Stimulated activated CD8-positive, alpha-beta memory T cell treated with anti-CD3 and anti-CD28 coated beads, Interleukin-4, amount 100 ng/mL, for 1 hour (primary cell): ENCODE data around the gene SLC35E4.
"Not testable (repeated sequence)": the region's sequence is repeated elsewhere in the genome, so short reads cannot be mapped to it uniquely, and the experiment has no call there.

Experiments
- DNase-seq, 2 donors: peaks; one replicate each; pipeline ENCODE4 v3.0.0-alpha.2; 2020; ENCODE audit warnings: low read depth in 2 of 2, low spot score in 1 of 2

SLC35E4 gene

GRCh38 chr22:30635273-30636225 lies at the start of gene SLC35E4:
TSS of gene SLC35E4 (plus strand) at chr22:30635781. CDS start at chr22:30636451, 670 bp downstream.
- peak; percentile 93 to 97 for DNase-seq

GRCh38 chr22:30586414-30586813 lies 49.2 kb upstream of the SLC35E4 start:
- DNase-seq: no peak

- no peak for DNase-seq
These were observed 44.4 kb upstream of the SLC35E4 start for GRCh38 chr22:30591191-30591587.

- peak; percentile 84 to 88 for DNase-seq
These were observed 43.8 kb upstream of the SLC35E4 start, which contains the start of gene PES1 for GRCh38 chr22:30591588-30592359. TSS of gene PES1 (minus strand) at chr22:30591910. CDS start at chr22:30591833, 77 bp downstream.

- DNase-seq: not testable (repeated sequence)
These were observed 43.2 kb upstream of the SLC35E4 start for GRCh38 chr22:30592360-30592713.

GRCh38 chr22:30596199-30596598 lies 39.4 kb upstream of the SLC35E4 start:
- no peak for DNase-seq

GRCh38 chr22:30596886-30597285 lies 38.7 kb upstream of the SLC35E4 start:
- no peak for DNase-seq

GRCh38 chr22:30598986-30599385 lies 36.6 kb upstream of the SLC35E4 start:
- no peak for DNase-seq

GRCh38 chr22:30600921-30601320 lies 34.7 kb upstream of the SLC35E4 start:
- DNase-seq: no peak

- no peak for DNase-seq
These were observed 34.1 kb upstream of the SLC35E4 start for GRCh38 chr22:30601464-30601863.

GRCh38 chr22:30602049-30602448 lies 33.5 kb upstream of the SLC35E4 start:
- DNase-seq: no peak

- DNase-seq: no peak
These were observed 31.8 kb upstream of the SLC35E4 start for GRCh38 chr22:30603801-30604200.

GRCh38 chr22:30604723-30605122 lies 30.9 kb upstream of the SLC35E4 start:
- no peak for DNase-seq

- no peak for DNase-seq
These were observed 30.0 kb upstream of the SLC35E4 start for GRCh38 chr22:30605449-30606110.

GRCh38 chr22:30606455-30607299 lies 28.9 kb upstream of the SLC35E4 start, which contains the start of gene TCN2:
TSS of gene TCN2 (plus strand) at chr22:30607174. CDS start at chr22:30607332, 158 bp downstream.
- DNase-seq: no peak

- DNase-seq: no peak
These were observed 28.2 kb upstream of the SLC35E4 start for GRCh38 chr22:30607300-30607930.

- no peak for DNase-seq
These were observed 27.6 kb upstream of the SLC35E4 start for GRCh38 chr22:30607939-30608338.

GRCh38 chr22:30609260-30610185 lies 26.1 kb upstream of the SLC35E4 start:
- no peak for DNase-seq

GRCh38 chr22:30610299-30610698 lies 25.3 kb upstream of the SLC35E4 start:
- DNase-seq: no peak
